ENCODE measurements around the gene HLA-DRA. TPM values are rescaled to one million over a fixed set of nuclear protein-coding genes. Genes with fewer than 3 reads are reported as not detected.

The HLA-DRA gene
- total RNA-seq, 1 experiment from 2014 or later = not detected

DNA sequence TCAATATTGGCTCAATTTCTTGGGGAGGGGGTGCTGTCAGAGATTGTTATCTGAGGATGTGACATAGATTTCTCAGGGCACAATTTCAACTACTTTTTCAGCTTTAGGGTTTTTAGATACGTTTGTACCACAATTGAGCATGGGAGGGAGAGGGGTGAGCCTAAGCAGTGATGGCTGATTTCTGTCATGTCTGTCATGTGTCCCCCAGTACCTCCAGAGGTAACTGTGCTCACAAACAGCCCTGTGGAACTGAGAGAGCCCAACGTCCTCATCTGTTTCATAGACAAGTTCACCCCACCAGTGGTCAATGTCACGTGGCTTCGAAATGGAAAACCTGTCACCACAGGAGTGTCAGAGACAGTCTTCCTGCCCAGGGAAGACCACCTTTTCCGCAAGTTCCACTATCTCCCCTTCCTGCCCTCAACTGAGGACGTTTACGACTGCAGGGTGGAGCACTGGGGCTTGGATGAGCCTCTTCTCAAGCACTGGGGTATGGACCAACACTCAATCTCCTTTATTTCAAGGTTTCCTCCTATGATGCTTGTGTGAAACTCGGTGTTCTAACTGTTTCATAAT lies 3.4 kb downstream of the HLA-DRA start:
- Mint-ChIP-seq H3K36me3 (ENCODE audit: insufficient read depth, unreplicated experiment) (no peaks in the 10 kb centered on the region), H3K4me1 (ENCODE audit: low read depth, unreplicated experiment) (no peaks in the 10 kb centered on the region), H3K27ac (ENCODE audit: unreplicated experiment) (no peak overlapping the region), H3K4me3 (ENCODE audit: unreplicated experiment) (no peak overlapping the region), H3K9me3 (ENCODE audit: unreplicated experiment) (no peaks in the 10 kb centered on the region), H3K27me3 (ENCODE audit: insufficient read depth, unreplicated experiment) (peaks cover 23% of the 10 kb centered on the region)
- intact Hi-C loops (cut with micrococcal nuclease; ENCODE audit: unreplicated experiment) = no loop called here
- H3K9me3 ChIP-seq = no peaks in the 10 kb centered on the region; the same call in 1 of the 2 replicates
- no peak for TF ChIP-seq CTCF (IDR thresholded peaks at IDR 0.05; ENCODE audit: insufficient read depth in 1 of 2, low read depth in 1 of 2, low read length in 1 of 2, severe bottlenecking in 1 of 2, unreplicated experiment in 1 of 2)
- CTCF ChIA-PET = no interaction called here
- no peaks in the 10 kb centered on the region for H3K36me3 ChIP-seq (ENCODE audit: control insufficient read depth, insufficient read depth, low read length)
- H3K4me3 ChIP-seq (ENCODE audit: low read depth, low read length) = no peak overlapping the region
- H3K4me1 ChIP-seq = no peaks in the 10 kb centered on the region
- no TSS peak for BruUV-seq (replicated peaks)
- H3K27me3 ChIP-seq (replicated peaks; ENCODE audit: control insufficient read depth, insufficient read depth, low read length) = no peaks in the 10 kb centered on the region
- POLR2A ChIA-PET = no interaction called here
- no peak for DNase-seq

DNA sequence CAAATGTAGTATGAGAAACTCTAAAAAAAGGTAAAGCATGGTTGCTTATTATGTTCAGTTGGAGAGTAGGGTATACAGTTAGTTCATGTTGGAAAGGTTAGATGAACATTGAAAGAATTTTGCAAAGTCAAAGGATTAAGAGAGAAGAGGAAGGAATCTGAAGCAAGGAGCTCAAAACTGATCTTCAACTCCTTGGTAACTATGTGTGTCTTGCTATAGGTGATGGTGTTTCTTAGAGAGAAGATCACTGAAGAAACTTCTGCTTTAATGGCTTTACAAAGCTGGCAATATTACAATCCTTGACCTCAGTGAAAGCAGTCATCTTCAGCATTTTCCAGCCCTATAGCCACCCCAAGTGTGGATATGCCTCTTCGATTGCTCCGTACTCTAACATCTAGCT lies 4.7 kb downstream of the HLA-DRA start:
- intact Hi-C loops (cut with micrococcal nuclease; ENCODE audit: unreplicated experiment) = no loop called here
- Histone ChIP-seq H3K4me1 (no peaks in the 10 kb centered on the region), H3K36me3 (ENCODE audit: control insufficient read depth, insufficient read depth, low read length) (no peaks in the 10 kb centered on the region), H3K27me3 (replicated peaks; ENCODE audit: control insufficient read depth, insufficient read depth, low read length) (no peaks in the 10 kb centered on the region), H3K4me3 (ENCODE audit: low read depth, low read length) (no peak overlapping the region), H3K9me3 (no peaks in the 10 kb centered on the region; the same call in 1 of the 2 replicates)
- no peaks in the 10 kb centered on the region for H3K9me3 Mint-ChIP-seq (ENCODE audit: unreplicated experiment)
- POLR2A ChIA-PET = no interaction called here
- H3K27me3 Mint-ChIP-seq (ENCODE audit: insufficient read depth, unreplicated experiment) = peaks cover 25% of the 10 kb centered on the region
- DNase-seq = no peak
- CTCF ChIA-PET = no interaction called here
- no peaks in the 10 kb centered on the region for H3K36me3 Mint-ChIP-seq (ENCODE audit: insufficient read depth, unreplicated experiment)
- no peak overlapping the region for H3K27ac Mint-ChIP-seq (ENCODE audit: unreplicated experiment)
- BruUV-seq (replicated peaks) = no TSS peak
- no peak overlapping the region for H3K4me3 Mint-ChIP-seq (ENCODE audit: unreplicated experiment)
- H3K4me1 Mint-ChIP-seq (ENCODE audit: low read depth, unreplicated experiment) = no peaks in the 10 kb centered on the region
- TF ChIP-seq CTCF (IDR thresholded peaks at IDR 0.05; ENCODE audit: insufficient read depth in 1 of 2, low read depth in 1 of 2, low read length in 1 of 2, severe bottlenecking in 1 of 2, unreplicated experiment in 1 of 2) = no peak

DNA sequence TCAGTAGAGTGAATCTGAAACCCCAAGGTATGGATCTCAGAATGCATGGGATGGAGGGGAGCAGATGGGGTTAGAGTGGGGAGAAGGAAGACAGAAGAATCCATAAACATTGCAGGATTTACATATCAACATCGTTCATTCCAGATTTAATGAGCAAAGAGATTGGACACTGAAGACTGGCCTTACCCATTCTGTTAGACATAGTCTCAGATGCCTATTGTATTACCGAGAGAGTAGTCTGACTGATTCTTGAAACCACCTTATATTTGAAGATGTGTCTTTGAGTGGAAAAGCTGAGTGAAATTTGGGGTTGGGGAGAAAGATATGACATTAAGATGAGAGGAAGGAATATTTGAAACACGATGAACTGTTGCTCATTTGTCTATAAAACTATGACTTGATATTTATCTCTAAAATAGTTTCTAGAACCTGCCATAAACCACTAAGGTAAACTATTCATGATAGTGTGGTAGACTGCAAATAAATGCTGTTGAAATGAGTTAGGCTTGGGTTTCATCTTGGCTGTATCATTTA lies 5.7 kb downstream of the HLA-DRA start:
- BruUV-seq (replicated peaks) = no TSS peak
- no peak overlapping the region for H3K27ac Mint-ChIP-seq (ENCODE audit: unreplicated experiment)

More for the DNA sequence above, 5.7 kb downstream of the HLA-DRA start:
- H3K4me3 ChIP-seq (ENCODE audit: low read depth, low read length) = no peak overlapping the region
- CTCF ChIA-PET = no interaction called here
- Mint-ChIP-seq H3K9me3 (ENCODE audit: unreplicated experiment) (no peaks in the 10 kb centered on the region), H3K36me3 (ENCODE audit: insufficient read depth, unreplicated experiment) (no peaks in the 10 kb centered on the region), H3K27me3 (ENCODE audit: insufficient read depth, unreplicated experiment) (peaks cover 25% of the 10 kb centered on the region), H3K4me1 (ENCODE audit: low read depth, unreplicated experiment) (no peaks in the 10 kb centered on the region), H3K4me3 (ENCODE audit: unreplicated experiment) (no peak overlapping the region)
- H3K36me3 ChIP-seq (ENCODE audit: control insufficient read depth, insufficient read depth, low read length) = no peaks in the 10 kb centered on the region
- DNase-seq = no peak
- no peaks in the 10 kb centered on the region for H3K4me1 ChIP-seq
- no peaks in the 10 kb centered on the region for H3K27me3 ChIP-seq (replicated peaks; ENCODE audit: control insufficient read depth, insufficient read depth, low read length)
- no peaks in the 10 kb centered on the region; the same call in 1 of the 2 replicates for H3K9me3 ChIP-seq
- POLR2A ChIA-PET = no interaction called here
- TF ChIP-seq CTCF (IDR thresholded peaks at IDR 0.05; ENCODE audit: insufficient read depth in 1 of 2, low read depth in 1 of 2, low read length in 1 of 2, severe bottlenecking in 1 of 2, unreplicated experiment in 1 of 2) = no peak
- intact Hi-C loops (cut with micrococcal nuclease; ENCODE audit: unreplicated experiment) = no loop called here

All from Caco-2 (cell line).